HUDEP-2 (cell line): ENCODE results near the gene KRTCAP2.

Source experiments
- DNase-seq, 76 experiments: peaks; one replicate each; lab custom pipeline; 2025; ENCODE audit not compliant: unreplicated experiment in 76 of 76; lab: John Stamatoyannopoulos, UW

Gene KRTCAP2

DNA sequence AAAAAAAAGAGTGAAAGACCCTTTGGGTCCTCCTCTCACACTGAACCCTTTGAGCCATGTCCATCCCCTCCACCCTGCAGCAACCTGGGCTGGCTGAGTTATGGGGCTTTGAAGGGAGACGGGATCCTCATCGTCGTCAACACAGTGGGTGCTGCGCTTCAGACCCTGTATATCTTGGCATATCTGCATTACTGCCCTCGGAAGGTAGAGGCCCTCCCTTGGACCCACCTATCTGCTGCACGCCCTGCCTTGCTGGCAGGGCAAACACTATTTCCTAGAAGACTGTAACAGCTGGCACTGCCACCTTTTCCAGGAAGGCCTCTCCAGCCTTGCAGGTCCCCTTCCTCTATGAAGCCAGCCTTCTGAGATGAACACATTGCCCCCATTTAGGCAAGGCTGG, 36.4 kb downstream of the KRTCAP2 start:
- peak in 58 of 76 experiments; percentile 12 to 85 (median 44) for DNase-seq

DNA sequence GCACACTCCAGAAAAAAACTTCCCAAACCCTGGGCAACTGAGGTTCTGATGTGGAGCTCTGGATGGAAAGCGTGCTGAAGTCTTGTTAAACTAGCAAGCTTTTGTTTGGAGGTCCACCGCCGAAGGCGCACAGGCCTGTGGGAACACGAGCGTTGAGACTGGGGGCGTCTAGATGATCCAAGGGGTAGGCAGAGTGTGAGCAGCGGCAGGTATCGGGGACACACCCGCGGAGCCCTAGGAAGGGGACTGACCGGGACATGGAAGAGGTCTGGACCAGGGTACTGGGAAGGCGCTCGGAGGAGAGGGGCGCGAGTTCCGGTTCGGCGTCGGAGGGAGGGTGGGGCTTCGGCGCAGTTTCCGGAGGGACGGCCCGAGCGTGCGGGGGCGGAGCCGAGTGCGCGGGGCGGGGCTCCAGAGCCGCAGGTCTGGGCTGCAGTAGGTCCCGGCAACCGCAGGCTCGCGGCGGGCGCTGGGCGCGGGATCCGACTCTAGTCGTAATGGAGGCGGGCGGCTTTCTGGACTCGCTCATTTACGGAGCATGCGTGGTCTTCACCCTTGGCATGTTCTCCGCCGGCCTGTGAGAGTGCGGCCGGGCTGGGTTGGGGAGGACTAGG, 37.6 kb downstream of the KRTCAP2 start, which contains the start of gene SLC50A1:
Gene SLC50A1, plus strand, starts transcription at position 438 of the 614 bp plus-strand sequence. Its CDS starts 60 bp downstream, at position 498.
- DNase-seq, result peak in 72 of 76 experiments; percentile 35 to 95 (median 86)

DNA sequence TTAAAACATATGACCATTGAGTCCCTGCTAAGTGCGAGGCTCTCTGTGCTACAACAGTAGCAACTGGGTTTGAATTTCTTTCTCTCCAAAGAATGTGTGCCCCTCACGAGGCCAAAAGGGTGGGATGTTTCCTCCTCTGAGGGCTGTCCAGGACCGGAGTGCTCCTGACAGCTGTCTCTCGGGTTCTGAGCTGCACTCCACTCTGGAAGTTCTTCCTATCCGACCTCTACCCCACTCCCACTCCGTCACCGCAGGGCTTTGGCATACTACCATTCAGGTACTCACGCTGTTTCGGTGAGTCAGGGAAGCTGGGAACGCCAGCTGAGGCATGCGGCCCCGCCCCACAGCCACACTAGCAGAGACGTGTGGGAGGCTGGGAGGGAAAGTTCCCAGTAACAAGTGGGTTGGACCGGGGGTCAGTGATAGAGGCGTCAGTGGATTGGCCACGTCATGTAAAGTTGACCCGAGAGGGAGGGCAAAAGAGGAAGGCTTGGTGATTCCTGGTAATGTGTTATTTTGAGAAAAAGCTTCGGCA, 38.2 kb downstream of the KRTCAP2 start:
- peak in 70 of 76 experiments; percentile 14 to 83 (median 64) for DNase-seq

DNA sequence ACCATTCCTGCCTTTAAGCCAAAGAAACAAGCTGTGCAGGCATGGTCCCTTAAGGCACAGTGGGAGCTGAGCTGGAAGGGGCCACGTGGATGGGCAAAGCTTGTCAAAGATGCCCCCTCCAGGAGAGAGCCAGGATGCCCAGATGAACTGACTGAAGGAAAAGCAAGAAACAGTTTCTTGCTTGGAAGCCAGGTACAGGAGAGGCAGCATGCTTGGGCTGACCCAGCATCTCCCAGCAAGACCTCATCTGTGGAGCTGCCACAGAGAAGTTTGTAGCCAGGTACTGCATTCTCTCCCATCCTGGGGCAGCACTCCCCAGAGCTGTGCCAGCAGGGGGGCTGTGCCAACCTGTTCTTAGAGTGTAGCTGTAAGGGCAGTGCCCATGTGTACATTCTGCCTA, 38.8 kb downstream of the KRTCAP2 start:
- no peak for DNase-seq

DNA sequence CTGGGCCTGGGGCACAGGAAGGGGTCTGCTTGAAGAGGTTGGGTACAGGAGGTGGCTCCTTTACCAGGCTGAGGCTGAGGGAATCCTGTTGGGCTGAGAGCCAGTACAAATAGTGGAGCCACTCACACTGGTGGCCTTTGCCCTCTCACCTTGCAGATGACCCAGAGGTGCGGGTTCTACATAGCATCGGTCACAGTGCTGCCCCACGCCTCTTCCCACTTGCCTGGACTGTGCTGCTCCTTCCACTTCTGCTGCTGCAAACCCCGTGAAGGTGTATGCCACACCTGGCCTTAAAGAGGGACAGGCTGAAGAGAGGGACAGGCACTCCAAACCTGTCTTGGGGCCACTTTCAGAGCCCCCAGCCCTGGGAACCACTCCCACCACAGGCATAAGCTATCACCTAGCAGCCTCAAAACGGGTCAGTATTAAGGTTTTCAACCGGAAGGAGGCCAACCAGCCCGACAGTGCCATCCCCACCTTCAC, 39.3 kb downstream of the KRTCAP2 start:
- DNase-seq, result no peak

DNA sequence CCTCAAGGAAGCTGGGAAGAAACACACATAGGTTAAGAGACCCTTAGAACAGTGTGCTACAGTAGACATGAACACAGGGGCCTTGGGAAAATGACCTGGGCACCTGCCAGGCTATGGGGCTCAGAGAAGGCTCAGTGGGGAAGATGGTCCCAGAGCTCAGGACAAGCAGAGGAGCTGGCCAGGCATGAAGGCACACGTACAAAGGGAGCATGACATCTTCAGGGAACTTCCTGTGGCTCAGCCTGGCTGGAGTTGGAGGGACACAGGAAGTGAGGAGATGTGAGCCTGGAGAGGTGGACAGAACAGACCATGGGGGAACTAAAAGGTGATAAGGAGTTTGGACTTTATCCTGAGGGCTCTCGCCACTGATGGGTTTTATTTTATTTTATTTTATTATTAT, 41.2 kb downstream of the KRTCAP2 start:
- no peak for DNase-seq

DNA sequence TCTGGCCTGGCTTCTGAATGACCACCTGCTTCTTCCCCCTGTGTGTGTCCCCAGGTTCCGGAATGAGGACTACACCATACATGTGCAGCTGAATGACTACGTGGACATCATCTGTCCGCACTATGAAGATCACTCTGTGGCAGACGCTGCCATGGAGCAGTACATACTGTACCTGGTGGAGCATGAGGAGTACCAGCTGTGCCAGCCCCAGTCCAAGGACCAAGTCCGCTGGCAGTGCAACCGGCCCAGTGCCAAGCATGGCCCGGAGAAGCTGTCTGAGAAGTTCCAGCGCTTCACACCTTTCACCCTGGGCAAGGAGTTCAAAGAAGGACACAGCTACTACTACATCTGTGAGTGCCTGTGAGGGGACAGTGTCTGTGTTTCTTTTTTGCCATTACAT, 41.8 kb downstream of the KRTCAP2 start:
- no peak for DNase-seq

DNA sequence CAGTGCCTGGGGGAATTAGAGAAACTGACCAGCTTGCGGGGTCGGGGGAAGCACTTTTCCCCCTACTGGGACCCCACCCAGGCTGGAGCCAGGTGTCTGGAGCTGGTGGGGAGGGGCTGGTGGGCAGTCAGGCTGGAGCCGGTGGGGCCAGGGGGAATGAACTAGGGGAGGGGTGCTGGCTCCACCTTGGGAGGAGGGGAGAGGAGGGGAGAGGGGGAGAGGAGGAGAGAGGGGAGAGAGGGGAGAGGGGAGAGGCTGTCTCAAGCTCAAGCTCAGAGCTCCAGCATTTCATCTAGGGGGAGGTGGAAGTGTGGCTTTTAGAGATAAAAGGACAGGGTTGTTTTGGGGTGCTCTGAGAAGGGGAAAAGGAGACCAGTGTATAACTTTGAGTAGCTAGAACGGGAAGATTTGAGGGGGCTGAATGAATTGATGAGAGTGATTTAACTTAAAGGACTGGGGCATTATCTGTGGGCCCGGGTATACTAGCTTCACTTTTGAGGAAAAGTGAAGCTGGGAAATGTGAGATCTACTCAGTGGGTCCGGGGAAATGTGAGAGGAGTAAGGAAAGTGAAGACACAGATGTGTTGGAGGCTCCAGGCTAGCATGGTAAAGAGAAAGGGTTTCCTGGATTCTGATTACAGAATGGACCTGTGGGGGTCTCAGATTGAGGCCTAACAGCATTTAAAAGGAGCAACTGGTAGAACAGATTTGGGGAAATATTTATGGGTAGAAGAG, 42.7 kb downstream of the KRTCAP2 start:
- DNase-seq, result no peak

DNA sequence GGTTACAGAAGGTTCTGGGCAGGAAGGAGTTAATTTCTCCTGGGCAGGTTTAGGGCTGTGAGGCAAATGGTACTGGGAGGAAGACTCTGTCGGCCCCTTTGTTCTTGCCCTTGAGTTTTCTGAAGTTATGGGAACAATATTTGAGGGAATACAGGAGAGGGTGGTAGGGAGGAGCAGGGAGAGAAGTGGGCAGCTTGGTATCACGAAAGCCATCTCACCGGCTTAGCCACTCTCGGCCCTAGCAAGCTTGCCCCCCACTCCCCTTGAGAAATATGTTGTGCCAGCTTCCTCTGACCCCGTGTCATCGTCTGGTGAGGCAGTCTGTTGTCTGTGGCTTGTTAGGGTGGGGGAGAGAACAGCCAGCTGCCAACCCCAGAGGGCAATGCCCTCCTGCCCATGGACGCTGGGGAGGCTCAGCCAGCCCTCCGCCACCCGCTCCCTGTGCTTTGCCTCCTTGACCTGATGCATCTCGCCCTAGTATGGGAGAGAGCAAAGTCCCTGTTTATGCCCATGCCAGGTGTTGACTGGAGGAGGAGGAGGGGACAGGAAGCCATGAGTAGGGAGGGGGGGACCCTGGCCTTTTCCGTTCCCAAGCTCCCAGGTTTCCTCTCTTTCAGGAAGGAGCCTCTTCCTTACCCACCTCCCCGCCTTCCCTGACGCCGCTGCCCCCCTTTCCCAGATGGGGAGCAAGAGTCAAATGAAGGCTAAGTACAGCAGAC, 44.2 kb downstream of the KRTCAP2 start:
- DNase-seq, result no peak

DNA sequence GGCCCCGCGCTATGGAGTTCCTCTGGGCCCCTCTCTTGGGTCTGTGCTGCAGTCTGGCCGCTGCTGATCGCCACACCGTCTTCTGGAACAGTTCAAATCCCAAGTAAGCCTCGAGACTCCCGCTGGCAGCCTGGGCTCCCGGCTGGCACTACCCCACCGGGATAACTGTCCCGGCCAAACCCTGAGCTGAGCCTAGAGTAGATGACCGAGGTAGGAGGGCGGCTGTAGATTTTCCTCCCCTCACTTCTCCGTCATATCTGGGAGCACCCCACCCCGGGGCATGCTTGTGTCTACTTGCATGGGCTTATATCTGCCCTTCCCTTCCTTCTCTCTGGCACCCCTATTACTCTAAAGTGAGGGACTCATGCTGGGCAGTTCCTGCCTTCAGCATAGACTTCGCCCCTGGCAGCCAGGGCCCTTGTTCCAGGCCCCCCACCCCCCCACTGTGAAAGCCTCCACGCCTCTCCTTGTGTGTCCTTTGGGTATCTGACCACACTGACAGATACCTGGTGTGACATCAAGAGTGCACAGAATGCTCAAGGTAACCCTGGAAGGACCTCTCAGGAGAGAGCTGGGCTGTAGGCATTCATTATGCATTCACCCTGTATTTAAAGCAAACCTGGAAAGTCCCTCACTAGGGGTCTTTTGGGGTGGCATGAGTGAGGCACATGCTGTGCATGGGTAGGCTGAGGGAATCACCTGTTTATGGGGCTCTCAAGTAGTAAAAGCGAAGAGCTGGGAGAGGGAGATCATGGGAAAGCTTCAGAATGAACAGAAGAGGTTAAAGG, 44.9 kb downstream of the KRTCAP2 start:
- peak in 1 of 76 experiments; percentile 19 for DNase-seq

DNA sequence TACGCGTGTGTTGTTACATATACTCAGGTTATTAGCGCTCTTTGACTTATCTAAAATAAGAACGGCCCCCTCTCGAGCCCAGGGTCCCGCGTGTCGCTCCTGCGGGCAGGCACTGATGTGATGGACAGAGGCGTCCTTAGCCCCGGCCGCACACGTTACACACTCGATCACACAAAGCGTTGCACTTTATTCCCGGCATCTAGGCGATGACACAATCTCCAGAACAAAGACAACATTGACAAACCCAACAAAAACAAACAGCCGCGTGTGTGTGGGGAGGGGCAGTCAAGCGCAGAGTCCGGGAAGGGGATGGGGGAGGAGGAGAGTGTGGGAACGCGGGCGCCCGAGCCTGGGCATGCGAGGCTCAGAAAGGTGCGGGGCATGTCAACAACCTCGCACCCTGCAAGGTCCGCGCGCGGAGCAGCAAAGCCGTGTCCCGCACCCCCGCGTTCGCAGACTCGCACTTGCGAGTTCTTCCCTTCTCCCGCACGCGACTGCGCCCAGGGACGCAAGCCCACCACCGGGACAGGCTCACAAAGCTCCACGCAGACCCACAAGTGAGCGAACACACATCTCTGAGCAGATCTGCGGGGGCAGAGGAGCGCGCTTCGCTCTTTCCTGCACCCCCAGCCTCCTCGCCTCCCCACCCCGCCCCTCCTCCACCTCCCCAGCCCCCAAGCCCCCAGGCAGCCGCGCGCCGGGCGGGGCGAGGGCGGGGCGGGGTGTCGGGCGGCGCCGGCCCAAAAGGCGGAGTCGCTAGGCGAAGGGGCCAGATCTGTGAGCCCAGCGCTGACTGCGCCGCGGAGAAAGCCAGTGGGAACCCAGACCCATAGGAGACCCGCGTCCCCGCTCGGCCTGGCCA, 45.8 kb downstream of the KRTCAP2 start, which contains the start of gene EFNA1:
Gene EFNA1, plus strand, starts transcription at position 772 of the 862 bp plus-strand sequence. CDS start 102 bp downstream, outside the sequence.
- DNase-seq, result peak in 18 of 76 experiments; percentile 4 to 46 (median 26)

DNA sequence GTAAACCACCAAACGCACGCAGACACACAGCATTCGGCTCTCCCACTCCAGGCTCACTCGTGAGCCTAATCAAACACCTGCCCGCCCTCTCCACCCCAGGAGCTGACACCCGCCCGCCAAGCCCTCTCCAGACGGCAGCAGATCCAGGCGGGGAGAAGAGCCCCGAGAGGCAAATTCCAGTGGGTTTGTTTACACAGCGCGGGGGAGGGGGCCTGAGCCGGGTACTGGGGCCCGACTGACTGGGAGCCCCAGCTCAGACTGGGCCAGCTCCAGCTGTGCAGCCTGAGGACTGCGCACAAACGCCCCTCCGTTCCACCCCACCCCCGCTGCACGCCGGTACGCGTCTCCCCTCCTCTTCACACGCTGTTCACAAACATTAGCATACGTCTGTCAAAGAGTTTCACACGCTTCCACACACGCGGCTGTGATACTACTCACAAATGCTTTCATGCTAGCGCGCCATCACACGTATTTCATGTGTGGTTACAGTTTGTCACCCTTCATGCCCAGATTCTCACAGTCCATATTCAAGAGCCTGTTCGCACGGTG, 46.5 kb downstream of the KRTCAP2 start:
- DNase-seq, result no peak

DNA sequence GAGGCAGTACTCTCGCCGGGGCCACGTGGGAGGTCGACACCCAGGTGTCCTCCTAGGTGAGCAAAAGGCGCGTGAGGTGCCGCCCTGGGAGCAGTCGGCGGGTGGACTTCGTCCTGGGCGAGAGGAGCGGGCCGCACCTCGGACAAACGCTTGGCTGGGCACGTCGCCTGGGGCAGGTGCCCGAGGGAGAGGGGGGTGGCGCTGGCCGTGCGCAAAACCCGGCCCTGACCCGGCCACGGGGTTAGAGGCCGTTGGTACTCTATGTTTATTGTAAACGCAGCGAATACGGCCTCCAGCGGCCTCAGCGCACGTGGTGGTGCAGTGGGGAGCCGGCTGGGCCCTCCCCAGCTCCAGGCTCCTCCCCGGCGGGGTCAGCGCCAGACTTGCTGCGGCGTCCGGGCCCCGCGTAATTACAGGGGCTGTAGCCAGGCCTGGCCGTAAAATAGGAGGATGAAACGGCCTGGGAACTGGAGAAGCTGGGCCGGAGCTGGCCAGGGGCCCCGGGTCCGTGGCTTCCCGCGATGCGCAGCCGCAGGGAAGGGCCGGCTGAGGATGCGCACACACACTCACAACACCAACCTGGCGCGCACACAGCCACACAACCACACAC, 47.1 kb downstream of the KRTCAP2 start:
- DNase-seq, result no peak

DNA sequence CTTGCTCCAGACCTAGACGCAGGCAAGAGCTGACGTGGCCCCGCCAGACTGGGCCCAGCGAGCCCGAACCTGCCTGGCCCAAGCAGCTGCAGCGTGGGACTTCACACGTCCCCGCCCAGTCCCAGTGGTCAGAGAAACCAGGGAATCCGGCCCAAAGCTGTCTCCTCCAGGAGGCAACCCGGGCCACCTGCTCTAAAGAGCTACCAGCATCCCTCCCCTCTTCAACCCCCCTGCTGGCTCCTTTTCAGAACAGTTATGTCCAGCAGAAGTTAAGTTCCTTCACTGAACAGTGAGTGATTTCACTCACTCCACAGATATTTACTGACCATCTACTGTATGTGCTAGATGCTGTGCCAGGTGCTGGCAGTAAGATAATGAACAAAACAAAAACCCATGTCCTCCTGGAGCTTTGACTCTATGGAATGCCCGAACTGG, 47.6 kb downstream of the KRTCAP2 start:
- no peak for DNase-seq

DNA sequence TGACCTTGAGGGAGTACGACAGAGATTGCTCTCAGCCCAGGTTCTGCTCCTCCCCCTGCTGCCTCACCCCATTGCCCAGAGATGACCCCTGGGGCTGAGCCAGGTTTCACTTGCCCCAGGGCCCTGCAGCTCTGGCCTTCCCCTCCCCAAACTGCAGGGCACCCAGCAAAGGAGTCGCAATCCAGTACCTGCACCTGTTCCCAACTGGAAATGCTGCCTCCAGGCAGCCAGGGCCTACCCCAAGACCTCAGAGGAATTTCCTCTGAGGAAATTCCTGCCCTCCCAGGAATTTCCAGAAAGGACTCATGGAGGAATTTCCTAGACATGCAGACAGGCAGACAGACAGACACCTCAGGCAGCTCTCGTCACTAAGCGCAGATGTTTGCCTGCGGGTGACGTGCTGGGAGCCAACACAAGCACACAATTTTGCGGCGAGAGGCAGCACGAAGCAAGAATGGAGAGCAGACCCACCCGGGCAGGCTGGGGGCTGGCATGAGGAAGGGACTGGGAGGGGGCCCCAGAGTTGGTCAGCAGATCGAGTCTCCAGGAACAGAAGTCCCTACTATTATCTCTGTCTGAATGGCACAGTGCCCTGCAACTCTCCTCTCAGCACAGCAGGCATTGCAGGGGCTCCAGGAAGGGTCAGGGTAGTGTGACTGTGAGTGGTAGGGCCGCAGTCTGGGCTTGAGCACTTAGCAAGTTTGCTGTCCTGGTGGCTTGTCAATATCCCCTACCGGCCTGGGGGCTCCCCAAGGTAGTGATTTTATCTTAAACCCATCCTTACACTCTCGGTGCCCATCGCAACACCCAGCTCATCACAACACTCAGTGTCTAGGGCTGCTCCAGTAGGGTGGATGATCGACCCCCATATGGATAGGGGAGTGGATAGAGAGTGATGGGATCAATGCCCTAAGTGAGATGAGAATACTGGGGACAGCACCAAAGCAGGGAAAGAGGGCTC, 48.3 kb downstream of the KRTCAP2 start:
- no peak for DNase-seq

DNA sequence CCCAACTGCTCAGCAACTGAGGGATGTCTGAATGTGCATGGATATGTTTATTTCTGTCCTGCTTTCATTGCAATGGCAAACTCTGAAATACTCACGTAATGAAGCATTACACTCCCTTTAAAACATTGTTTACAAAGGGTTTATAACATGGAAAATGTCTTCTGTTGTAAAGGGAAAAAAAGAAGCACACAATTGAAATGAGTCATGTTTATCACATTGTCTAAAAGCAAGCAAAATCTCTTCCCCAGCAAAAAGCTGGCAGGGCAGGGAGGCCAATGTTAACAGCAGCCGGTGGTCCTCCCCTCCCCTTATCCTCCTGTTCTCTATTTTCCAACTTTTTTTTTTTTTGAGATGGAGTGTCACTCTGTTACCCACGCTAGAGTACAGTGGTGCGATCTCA, 49.3 kb downstream of the KRTCAP2 start:
- no peak for DNase-seq

DNA sequence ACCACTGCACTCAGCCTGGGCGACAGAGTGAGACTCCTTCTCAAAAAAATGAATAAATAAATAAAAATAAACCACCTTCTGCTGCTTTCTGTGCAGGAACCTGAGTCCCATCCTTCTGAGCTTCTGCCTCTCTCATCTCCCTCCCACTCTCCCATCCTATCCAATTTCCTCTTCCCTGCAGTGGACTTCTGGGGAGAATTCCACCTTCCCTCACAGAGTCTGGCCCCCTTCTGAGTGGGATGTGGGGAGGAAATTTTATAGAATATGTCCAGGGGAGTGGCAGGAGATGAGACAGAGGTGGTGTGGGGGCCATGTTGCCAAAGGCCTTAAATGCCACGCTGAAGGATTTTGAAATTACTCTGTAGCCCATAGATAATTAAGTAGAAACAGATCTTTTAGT, 50.8 kb downstream of the KRTCAP2 start:
- no peak for DNase-seq
